AG04449 (cell line): Measurements from ENCODE around the gene DAPK2.

Experiments
- CTCF ChIA-PET: fragments of 350-600 bp; formaldehyde crosslinking; extraction: SDS; loops from one replicate; lab custom pipeline; 2021; ENCODE audit warnings: antibody characterized with exemption; lab: Yijun Ruan, JAX
- POLR2A ChIA-PET: fragments of 400-600, 350-600 bp; formaldehyde crosslinking; extraction: SDS; loops from one replicate; lab custom pipeline; 2020; ENCODE audit warnings: antibody characterized with exemption, inconsistent platforms; lab: Yijun Ruan, JAX
- DNase-seq: peaks from one replicate; pipeline ENCODE4 v3.0.0-alpha.2; 2010; ENCODE audit warnings: low read depth, low spot score
- H3K4me3 ChIP-seq: 2 replicates; pipeline ENCODE4 v1.5.1; 2011; ENCODE audit warnings: low read depth, mild to moderate bottlenecking, control low read depth, low read length
- CTCF ChIP-seq: IDR thresholded peaks from one replicate; pipeline ENCODE4 v1.5.1; 2011; ENCODE audit warnings: mild to moderate bottlenecking, moderate library complexity, low read length, control low read depth, inconsistent platforms; ENCODE audit not compliant: insufficient read depth; ENCODE audit errors: missing control alignments

The DAPK2 gene

GRCh38 chr15:64006642-64007041 lies 39.6 kb downstream of the DAPK2 start:
- POLR2A ChIA-PET, result no interaction called here
- DNase-seq, result no peak

GRCh38 chr15:64004587-64004986 lies 41.7 kb downstream of the DAPK2 start:
- no peak for TF ChIP-seq CTCF
- ChIA-PET CTCF (no interaction called here), POLR2A (no interaction called here)
- H3K4me3 ChIP-seq, result no peak overlapping the region
- DNase-seq, result no peak

More at GRCh38 chr15:64006642-64007041, 39.6 kb downstream of the DAPK2 start:
- CTCF ChIA-PET, result interaction anchor here (1.2 to 1.7 kb wide), 3 partner anchors 39 to 255 kb away, joined by 3 to 5 read pairs (median 5); no protein-coding TSS in a partner anchor
- H3K4me3 ChIP-seq, result no peak overlapping the region
- no peak for TF ChIP-seq CTCF

GRCh38 chr15:64004056-64004455 lies 42.2 kb downstream of the DAPK2 start:
- TF ChIP-seq CTCF, result no peak
- CTCF ChIA-PET, result no interaction called here
- POLR2A ChIA-PET, result interaction anchor here (0.7 kb wide), 1 partner anchor 10 kb away, joined by 3 read pairs; no protein-coding TSS in a partner anchor
- no peak overlapping the region for H3K4me3 ChIP-seq
- DNase-seq, result no peak

GRCh38 chr15:64003182-64003581 lies 43.1 kb downstream of the DAPK2 start:
- POLR2A ChIA-PET, result no interaction called here
- CTCF ChIA-PET, result no interaction called here
- no peak overlapping the region for H3K4me3 ChIP-seq
- no peak for DNase-seq
- TF ChIP-seq CTCF, result no peak

GRCh38 chr15:64001148-64001547 lies 45.1 kb downstream of the DAPK2 start:
- ChIA-PET CTCF (interaction anchor here (1.7 kb wide), 1 partner anchor 56 kb away, joined by 4 read pairs; no protein-coding TSS in a partner anchor), POLR2A (no interaction called here)
- no peak for DNase-seq
- TF ChIP-seq CTCF, result no peak
- H3K4me3 ChIP-seq, result no peak overlapping the region

GRCh38 chr15:64000183-64000951 lies 45.9 kb downstream of the DAPK2 start:
- TF ChIP-seq CTCF, result no peak
- H3K4me3 ChIP-seq, result no peak overlapping the region
- ChIA-PET CTCF (interaction anchor here (1.7 kb wide), 1 partner anchor 55 kb away, joined by 4 read pairs; no protein-coding TSS in a partner anchor), POLR2A (no interaction called here)
- no peak for DNase-seq
